GM12875 (cell line): ENCODE measurements around the gene GADD45G.

Source experiments
- H3K4me3 ChIP-seq: one replicate; pipeline ENCODE4 v1.5.1; 2011; ENCODE audit warnings: low read depth, low read length, control low read depth
- TF ChIP-seq, protein P1 (sequence below): IDR thresholded peaks from 2 replicates; pipeline ENCODE4 v1.5.1; 2011; ENCODE audit warnings: low read depth, mild to moderate bottlenecking, control low read depth, inconsistent platforms, low read length, moderate library complexity, borderline replicate concordance; ENCODE audit not compliant: insufficient read depth

The GADD45G gene

DNA sequence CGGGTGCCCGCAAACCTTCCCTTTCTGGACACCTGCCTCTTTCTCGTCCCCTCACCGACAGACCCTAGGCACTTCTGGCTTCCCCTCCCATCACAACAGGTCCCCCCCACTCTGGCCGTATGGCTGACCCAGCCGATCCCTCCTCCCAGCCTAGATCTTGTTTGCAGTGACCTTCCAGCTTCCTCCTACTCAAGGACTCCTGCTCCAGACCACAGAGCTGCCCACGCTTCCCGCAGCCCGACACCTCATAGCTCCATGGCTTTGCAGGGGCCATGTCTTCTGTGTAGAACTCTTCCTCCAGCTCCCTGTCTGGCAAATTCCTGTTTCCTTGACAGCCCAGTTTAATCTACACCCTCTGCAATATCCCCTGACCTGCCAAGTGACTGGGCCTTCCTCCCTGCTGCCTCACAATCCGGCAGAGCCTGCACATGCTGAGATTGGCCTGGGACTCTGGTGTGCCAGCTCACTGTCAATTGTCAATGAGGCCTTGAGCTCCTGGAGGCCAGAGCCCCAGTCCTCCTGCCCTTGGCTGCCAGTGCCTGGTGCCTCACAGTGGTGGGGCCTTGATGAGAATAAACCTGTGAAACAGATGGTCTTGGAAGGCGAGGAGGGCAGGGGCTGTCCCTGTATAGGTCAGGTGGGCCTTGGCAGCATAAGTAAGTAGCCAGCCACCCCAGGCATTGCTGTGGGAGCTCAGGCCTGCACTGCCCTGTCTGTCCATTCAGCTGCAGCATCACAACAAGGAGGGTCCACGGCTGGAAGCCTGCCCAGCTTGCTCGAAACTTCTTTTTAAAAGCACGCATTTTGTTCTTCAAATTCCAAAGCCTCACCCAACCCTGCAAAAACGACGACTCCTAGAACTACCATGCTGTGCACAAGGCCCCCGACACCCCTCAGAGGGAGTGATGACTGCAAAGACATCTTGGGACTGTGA, 50.5 kb downstream of the GADD45G start:
- H3K4me3 ChIP-seq: no peak overlapping the region

More for the DNA sequence above, 50.5 kb downstream of the GADD45G start:
- TF ChIP-seq, protein P1, sequence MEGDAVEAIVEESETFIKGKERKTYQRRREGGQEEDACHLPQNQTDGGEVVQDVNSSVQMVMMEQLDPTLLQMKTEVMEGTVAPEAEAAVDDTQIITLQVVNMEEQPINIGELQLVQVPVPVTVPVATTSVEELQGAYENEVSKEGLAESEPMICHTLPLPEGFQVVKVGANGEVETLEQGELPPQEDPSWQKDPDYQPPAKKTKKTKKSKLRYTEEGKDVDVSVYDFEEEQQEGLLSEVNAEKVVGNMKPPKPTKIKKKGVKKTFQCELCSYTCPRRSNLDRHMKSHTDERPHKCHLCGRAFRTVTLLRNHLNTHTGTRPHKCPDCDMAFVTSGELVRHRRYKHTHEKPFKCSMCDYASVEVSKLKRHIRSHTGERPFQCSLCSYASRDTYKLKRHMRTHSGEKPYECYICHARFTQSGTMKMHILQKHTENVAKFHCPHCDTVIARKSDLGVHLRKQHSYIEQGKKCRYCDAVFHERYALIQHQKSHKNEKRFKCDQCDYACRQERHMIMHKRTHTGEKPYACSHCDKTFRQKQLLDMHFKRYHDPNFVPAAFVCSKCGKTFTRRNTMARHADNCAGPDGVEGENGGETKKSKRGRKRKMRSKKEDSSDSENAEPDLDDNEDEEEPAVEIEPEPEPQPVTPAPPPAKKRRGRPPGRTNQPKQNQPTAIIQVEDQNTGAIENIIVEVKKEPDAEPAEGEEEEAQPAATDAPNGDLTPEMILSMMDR: no peak
